Measurements from ENCODE around the gene DNAJC10.

- TF ChIP-seq CTCF (IDR thresholded peaks at IDR 0.05; ENCODE audit: low read length) = peak; percentile 52; the same call in 1 of the 2 replicates
- no peak for TF ChIP-seq EZH2 (IDR thresholded peaks at IDR 0.05; ENCODE audit: borderline replicate concordance, low read length)
Measured at GRCh38 chr2:182767578-182767977, 51.5 kb downstream of the DNAJC10 start.

Data from OCI-LY1 (cell line).